Middle frontal gyrus (tissue), 1 donor: Measurements from ENCODE around the gene GSTO2.

Source experiments
- DNase-seq: peaks from one replicate; pipeline ENCODE4 v3.0.0-alpha.2; 2015; ENCODE audit warnings: low spot score; ENCODE audit errors: extremely low spot score

Gene GSTO2

DNA sequence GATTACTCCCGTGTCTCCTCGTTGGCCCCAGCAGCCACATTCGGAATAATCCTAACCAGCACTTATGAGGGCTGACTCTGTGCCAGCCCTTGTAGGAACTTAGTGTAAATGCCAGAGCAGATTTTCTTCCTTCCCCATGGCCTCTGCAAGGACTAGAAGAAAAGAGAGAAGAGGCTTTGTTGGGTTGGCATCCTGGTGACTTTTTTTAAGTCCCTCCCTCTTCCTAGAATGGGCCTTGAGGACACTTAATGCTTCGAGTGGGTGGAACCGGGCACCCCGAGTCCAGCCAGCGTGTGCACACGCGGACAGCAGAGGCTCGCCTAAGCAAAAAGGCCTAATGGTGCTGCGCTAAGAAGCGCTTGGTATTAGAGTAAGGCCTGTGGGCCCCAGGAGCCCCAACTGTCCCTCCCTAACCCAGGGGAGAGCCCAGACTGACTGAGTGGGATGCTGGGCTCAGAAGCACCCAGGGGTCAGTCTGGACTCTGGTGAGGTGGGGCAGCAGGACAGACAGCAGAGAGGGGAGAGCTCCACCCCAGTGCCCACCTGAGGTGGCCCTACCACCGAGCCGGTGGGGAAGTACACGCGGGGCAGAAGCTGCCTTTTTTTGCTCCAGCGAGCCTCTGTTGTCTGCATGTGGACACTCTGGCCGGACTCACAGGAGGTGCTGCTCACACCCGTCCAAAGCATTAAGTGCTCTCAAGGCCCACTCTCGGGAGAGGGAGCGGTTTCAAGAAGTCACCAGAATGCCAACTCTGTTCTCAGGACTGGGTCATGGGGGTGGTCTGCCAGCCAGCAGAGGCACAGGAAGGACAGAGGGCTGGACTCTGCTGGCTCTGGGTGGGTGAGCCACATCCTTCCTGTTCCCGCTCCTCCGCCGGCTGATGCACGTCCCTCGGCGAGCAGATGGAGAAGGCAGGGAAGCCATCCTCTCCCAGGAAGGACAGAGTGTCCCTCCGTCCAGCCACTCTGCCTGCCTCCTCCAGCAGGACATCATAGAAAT is 56.8 kb downstream of the GSTO2 start:
- DNase-seq: no peak

GRCh38 chr10:104326991-104327610 is 58.1 kb downstream of the GSTO2 start:
- no peak for DNase-seq

DNA sequence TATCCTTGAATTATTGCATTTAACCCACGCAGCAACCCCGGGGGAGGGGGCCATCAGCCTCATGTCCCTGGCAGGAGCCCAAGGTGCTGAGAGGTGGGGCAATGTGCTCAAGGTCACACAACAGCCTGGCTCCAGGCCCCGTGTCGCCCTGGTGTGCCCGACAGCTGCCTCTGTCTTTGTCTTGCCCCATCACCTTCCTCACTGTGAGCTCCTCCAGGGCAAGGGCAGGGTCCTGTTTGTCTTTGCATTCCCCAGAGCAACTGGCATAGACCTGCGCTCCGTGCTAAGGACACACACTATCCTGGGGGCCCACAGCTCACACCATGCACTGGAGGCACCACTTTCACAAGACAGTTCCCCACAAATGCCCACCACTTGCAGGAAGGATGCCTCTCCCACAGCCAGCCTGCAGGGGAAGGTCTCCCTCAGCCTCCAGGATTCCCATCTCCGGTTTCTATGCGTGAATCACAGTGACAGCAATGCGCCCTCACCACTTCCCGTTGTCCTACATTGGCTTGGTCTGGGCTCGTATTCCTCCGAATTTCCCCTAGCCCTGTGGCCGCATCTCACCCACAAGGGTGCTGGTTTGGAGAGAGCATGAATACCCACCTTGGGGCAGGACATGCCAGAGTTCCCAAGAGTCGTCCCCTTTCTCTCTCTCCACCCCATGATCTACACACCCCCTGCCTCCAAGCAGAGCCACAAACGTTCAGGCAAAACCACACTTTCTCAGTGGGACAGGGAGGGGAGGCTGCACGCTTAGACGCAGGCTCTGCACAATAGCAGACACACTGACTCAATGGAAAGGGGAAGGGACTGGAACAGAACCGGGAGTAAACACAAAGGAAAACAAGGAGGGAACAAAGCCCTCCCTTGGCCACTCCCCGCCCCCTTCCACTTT is 59.0 kb downstream of the GSTO2 start:
- DNase-seq: no peak

DNA sequence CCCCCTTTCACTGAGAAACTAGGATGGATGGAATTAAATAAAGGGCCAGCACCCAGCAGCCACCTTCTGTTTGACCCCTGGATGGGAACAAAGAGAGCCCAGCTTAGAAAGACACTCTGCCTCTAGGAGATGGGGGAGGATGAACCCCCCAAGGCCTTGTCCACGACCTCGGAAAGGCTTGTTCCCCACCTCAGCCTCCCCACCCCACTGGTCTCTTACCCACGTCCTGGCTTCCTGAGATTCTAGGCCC is 59.6 kb downstream of the GSTO2 start:
- DNase-seq: no peak

- DNase-seq: peak; percentile 16
These were observed 60.1 kb downstream of the GSTO2 start for GRCh38 chr10:104328896-104329710.

GRCh38 chr10:104329735-104330134 is 60.8 kb downstream of the GSTO2 start:
- no peak for DNase-seq

- no peak for DNase-seq
These were observed 61.5 kb downstream of the GSTO2 start for GRCh38 chr10:104330168-104331110.

DNA sequence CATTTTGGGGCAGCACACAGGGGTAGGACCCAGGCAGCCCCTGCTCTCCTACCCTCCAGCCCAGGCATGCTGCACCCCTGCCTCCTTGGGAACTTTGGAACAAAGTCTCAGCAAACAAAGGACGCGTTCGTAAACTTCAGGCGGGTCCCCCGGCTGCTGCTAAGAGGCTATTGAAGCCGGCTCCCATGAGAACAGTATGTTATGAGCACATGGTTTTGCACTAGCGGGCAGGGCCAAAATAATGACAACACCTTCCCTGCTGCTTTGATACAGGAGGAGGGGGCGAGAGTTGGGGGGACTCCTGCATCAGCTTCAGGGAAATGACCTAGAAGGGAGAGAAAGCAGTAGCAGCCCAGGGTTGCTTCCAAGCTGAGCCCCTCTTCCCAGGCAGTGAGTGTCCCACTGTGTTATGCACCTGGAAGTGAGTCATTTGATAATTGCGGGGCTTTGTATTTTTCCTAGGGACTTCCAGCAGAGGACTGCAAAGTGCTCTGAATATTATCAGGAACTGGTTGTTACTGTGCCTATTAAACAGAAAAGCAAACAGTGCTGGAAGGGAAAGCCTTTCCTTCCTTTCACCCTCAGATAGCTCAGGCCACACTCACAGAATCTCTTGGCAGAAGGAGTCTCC is 62.3 kb downstream of the GSTO2 start:
- no peak for DNase-seq

- no peak for DNase-seq
These were observed 63.5 kb downstream of the GSTO2 start for GRCh38 chr10:104332243-104333031.

GRCh38 chr10:104333032-104333727 is 64.2 kb downstream of the GSTO2 start:
- DNase-seq: no peak

- no peak for DNase-seq
These were observed 64.9 kb downstream of the GSTO2 start for GRCh38 chr10:104333728-104334373.

DNA sequence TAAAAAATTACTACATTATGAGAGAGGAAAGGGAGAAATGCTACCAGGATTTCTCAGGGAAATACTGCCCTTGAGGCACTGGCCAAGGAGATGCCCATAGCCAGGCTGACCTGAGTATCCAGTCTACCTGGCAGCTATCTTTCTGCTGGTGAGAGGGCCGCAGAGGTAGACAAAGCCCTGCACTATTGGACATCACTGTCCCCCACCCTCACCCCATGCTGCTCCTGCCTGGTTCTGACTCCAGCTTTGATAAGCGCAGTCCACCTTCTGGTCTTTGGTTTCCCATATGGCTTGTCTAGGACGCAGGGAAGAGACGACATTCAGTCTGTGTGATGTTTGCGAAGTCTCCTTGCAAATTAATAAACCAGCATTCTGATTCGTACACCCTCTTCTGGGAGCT is 65.6 kb downstream of the GSTO2 start:
- no peak for DNase-seq

GRCh38 chr10:104334965-104335650 is 66.1 kb downstream of the GSTO2 start:
- no peak for DNase-seq

GRCh38 chr10:104336821-104337467 is 68.0 kb downstream of the GSTO2 start:
- no peak for DNase-seq

GRCh38 chr10:104337521-104337984 is 68.6 kb downstream of the GSTO2 start:
- DNase-seq: no peak
